ENCODE measurements around the gene ME3. TPM values are rescaled to one million over a fixed set of nuclear protein-coding genes. Genes with fewer than 3 reads are reported as not detected.
A peak's percentile ranks its signal among the peaks of the same experiment; 100 is the strongest.

ME3 gene
- total RNA-seq, 1 donor from 2014 or later, result 10.3 TPM

- DNase-seq (ENCODE audit: low read depth), result no peak
- FAIRE-seq, result no peak
Observed at GRCh38 chr11:86680716-86681482, 8.5 kb upstream of the ME3 start.

GRCh38 chr11:86678823-86679222 is 6.4 kb upstream of the ME3 start:
- no peak for TF ChIP-seq CTCF (IDR thresholded peaks at IDR 0.05; ENCODE audit: insufficient read depth, low read length, severe bottlenecking)
- H3K27me3 ChIP-seq (ENCODE audit: control insufficient read depth, insufficient read depth, low read length), result no peaks in the 10 kb centered on the region
- DNase-seq (ENCODE audit: low read depth), result no peak
- peak; percentile 32 for FAIRE-seq
- no peak overlapping the region for H3K4me3 ChIP-seq (ENCODE audit: low read depth, low read length)
- H3K36me3 ChIP-seq (ENCODE audit: control insufficient read depth, insufficient read depth, low read length), result no peaks in the 10 kb centered on the region

More at GRCh38 chr11:86680716-86681482, 8.5 kb upstream of the ME3 start:
- H3K36me3 ChIP-seq (ENCODE audit: control insufficient read depth, insufficient read depth, low read length), result no peaks in the 10 kb centered on the region
- H3K4me3 ChIP-seq (ENCODE audit: low read depth, low read length), result no peak overlapping the region
- no peaks in the 10 kb centered on the region for H3K27me3 ChIP-seq (ENCODE audit: control insufficient read depth, insufficient read depth, low read length)
- TF ChIP-seq CTCF (IDR thresholded peaks at IDR 0.05; ENCODE audit: insufficient read depth, low read length, severe bottlenecking), result no peak

GRCh38 chr11:86678296-86678695 is 5.9 kb upstream of the ME3 start:
- no peak overlapping the region for H3K4me3 ChIP-seq (ENCODE audit: low read depth, low read length)
- no peaks in the 10 kb centered on the region for H3K36me3 ChIP-seq (ENCODE audit: control insufficient read depth, insufficient read depth, low read length)
- no peak for FAIRE-seq
- TF ChIP-seq CTCF (IDR thresholded peaks at IDR 0.05; ENCODE audit: insufficient read depth, low read length, severe bottlenecking), result no peak
- DNase-seq (ENCODE audit: low read depth), result no peak
- H3K27me3 ChIP-seq (ENCODE audit: control insufficient read depth, insufficient read depth, low read length), result no peaks in the 10 kb centered on the region

- FAIRE-seq (no peak), DNase-seq (ENCODE audit: low read depth) (no peak)
- Histone ChIP-seq H3K36me3 (ENCODE audit: control insufficient read depth, insufficient read depth, low read length) (no peaks in the 10 kb centered on the region), H3K27me3 (ENCODE audit: control insufficient read depth, insufficient read depth, low read length) (no peaks in the 10 kb centered on the region), H3K4me3 (ENCODE audit: low read depth, low read length) (no peak overlapping the region)
- peak; percentile 47 for TF ChIP-seq CTCF (IDR thresholded peaks at IDR 0.05; ENCODE audit: insufficient read depth, low read length, severe bottlenecking)
Observed at GRCh38 chr11:86676533-86677154, 4.2 kb upstream of the ME3 start.

GRCh38 chr11:86676010-86676409 is 3.6 kb upstream of the ME3 start:
- no peaks in the 10 kb centered on the region for H3K36me3 ChIP-seq (ENCODE audit: control insufficient read depth, insufficient read depth, low read length)
- no peak for TF ChIP-seq CTCF (IDR thresholded peaks at IDR 0.05; ENCODE audit: insufficient read depth, low read length, severe bottlenecking)
- no peak overlapping the region for H3K4me3 ChIP-seq (ENCODE audit: low read depth, low read length)
- FAIRE-seq (no peak), DNase-seq (ENCODE audit: low read depth) (no peak)
- no peaks in the 10 kb centered on the region for H3K27me3 ChIP-seq (ENCODE audit: control insufficient read depth, insufficient read depth, low read length)

All from bronchial epithelial cell (primary cell).